Activated effector memory CD4-positive, alpha-beta T cell treated with Interleukin-2 at 50 U/mL for 16 hours (primary cell): ENCODE data around the gene CLDN15.

Source experiments
- DNase-seq: peaks from one replicate; pipeline ENCODE4 v3.0.0-alpha.2; 2020

CLDN15 gene

DNA sequence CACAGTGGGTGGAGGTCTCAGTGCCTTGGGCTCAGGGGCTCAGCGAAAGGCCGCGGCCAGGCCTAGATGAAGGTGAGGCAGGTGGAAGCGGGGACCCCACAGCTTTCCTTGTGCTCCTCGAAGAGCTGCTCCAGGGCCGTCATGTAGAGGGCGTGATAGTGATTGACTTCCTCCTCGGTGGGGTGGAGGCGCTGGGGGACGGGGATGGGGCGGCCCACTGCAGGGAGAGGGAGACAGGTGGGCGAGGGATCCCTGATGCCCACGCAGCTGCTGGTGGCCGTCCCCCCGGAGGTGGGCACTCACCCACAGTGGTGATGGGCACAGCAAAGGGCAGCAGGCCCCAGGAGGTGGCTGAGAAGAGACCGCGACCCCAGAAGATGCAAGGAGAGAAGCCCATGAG lies 41.7 kb downstream of the CLDN15 start:
- DNase-seq, result no peak

DNA sequence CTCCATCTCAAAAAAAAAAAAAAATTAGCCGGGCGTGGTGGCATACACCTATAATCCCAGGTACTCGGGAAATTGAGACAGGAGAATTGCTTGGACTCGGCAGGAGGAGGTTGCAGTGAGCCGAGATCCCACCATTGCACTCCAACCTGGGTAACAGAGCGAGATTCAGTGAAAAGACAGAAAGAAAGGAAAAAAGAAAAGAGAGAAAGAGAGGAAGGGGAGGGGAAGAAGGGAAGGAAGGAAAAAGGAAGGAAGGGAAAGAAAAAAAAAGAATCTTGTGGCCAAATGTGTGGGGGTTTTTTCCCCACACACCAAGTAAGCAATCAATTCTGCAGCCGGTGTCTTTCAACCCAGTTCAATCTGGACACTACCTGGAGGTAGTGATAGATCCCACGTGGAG lies 48.5 kb downstream of the CLDN15 start:
- no peak for DNase-seq

DNA sequence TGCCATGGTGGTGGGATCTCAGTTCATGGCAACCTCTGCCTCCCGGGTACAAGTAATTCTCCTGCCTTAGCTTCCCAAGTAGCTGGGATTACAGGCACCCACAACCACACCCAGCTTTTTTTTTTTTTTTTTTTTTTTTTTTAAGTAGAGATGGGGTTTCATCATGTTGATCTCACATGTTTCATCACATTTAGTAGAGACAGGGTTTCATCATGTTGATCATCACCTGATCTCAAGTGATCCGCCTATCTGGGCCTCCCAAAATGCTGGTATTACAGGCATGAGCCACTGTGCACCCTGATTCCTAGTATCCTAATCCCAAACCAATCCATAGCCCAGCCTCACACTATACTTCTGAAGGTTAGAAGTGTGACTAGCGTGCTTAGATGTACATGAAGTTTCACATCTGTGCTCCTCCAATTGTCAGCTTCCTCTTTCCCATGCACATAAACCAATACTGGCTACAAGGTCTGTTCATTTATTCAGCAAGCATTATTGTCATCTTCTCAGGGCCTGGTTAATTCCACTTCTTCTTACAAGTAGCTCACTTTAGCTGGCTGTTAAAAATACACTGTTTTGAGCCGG lies 50.7 kb downstream of the CLDN15 start:
- DNase-seq, result no peak

DNA sequence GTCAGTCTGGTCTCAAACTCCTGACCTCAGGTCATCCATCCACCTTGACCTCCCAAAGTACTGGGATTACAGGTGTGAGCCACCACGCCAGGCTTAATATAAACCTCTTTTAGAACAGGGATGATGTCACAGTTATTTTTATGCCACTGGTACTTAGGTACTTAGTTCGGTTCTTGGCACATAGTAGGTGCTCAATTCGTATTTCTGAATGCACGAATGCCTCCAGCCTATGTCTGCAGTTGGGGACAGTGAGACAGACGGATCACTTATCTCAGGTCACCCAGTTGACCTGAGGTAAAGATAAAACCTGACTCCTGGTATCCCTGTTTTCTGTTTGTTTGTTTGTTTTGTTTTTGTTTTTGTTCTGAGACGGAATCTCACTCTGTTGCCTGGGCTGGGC lies 51.4 kb downstream of the CLDN15 start:
- no peak for DNase-seq

DNA sequence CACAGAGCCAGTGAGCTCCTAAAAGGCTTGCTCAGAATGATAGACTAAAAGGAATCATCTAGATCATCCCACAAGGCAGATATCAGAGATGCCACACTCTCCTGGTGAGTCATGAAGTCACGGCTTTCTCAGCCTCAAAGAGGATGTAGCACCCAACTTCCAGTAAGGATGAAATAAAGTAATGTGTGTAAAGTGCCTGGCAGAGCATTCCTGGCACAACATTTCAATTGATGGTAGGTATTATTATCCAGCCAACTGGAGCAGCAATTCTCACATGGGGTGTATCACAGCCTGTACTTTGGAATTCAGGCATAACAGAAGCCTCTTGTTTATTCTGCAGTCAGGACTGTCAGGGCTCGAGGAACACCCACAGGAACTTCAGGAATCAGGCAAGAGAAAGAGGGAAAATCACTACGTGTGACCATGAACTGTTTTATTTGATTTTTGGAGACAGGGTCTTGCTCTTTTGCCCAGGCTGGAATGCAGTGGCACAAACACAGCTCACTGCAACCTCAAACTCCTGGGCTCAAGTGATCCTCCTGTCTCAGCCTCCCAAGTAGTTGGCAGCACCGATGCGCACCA lies 52.3 kb downstream of the CLDN15 start:
- no peak for DNase-seq
